Stimulated activated CD8-positive, alpha-beta memory T cell treated with anti-CD3 and anti-CD28 coated beads, Interleukin-2, amount 100 ng/mL, for 1 hour (primary cell): Measurements from ENCODE around the gene TGM2.

Experiments used
- DNase-seq, 2 donors: peaks; one replicate each; pipeline ENCODE4 v3.0.0-alpha.2; 2020; ENCODE audit warnings: low read depth in 2 of 2

The TGM2 gene

GRCh38 chr20:38165089-38165965 is at the start of gene TGM2:
TSS of gene TGM2 (minus strand) at chr20:38165270. CDS start at chr20:38165198, 72 bp downstream.
- no peak for DNase-seq

GRCh38 chr20:38214256-38215193 is 49.5 kb upstream of the TGM2 start:
- DNase-seq: no peak

- DNase-seq: no peak
These were observed 48.5 kb upstream of the TGM2 start for GRCh38 chr20:38213607-38213940.

DNA sequence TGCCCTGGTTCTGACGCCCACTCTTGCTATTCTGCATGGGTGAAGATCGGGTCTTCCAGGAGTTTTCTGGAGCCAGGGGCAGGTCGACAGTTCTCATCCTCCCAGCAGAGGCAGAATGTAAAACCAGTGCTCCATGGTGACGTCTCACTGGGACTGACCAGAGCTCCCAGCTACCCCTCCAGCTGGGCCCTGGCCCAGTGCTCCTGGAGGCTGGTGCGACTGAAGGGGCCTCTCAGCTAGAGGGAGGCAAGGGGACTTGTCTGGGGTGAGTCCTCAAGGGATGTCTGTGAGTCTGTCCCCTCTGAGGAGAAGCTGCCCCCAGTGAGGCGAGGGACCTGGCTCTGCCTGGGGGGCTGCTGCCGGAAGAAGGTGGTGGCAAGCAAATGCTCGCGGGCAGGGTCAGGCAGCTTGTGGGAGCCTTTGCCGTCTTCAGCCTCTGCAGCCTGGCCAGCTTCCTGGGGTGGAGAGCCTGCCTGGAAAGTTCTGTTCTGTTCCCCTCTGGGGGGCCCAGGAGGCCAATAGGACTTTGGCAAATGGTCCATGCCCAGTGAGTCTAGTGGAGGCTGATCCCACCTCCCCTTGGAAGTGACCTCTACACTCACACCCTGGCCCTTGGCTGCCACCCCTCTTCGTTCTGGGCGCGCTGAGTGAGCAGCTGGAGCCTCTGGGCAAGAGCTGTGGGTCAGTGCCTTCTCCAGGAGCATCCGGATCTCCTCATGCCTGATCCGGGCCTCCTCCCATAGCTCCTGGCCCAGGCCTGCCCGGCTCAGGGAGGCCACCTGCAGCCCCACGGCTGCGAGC is 47.9 kb upstream of the TGM2 start:
- no peak for DNase-seq

- no peak for DNase-seq
These were observed 46.4 kb upstream of the TGM2 start for GRCh38 chr20:38211200-38212097.

GRCh38 chr20:38210741-38211140 is 45.7 kb upstream of the TGM2 start:
- DNase-seq: no peak

DNA sequence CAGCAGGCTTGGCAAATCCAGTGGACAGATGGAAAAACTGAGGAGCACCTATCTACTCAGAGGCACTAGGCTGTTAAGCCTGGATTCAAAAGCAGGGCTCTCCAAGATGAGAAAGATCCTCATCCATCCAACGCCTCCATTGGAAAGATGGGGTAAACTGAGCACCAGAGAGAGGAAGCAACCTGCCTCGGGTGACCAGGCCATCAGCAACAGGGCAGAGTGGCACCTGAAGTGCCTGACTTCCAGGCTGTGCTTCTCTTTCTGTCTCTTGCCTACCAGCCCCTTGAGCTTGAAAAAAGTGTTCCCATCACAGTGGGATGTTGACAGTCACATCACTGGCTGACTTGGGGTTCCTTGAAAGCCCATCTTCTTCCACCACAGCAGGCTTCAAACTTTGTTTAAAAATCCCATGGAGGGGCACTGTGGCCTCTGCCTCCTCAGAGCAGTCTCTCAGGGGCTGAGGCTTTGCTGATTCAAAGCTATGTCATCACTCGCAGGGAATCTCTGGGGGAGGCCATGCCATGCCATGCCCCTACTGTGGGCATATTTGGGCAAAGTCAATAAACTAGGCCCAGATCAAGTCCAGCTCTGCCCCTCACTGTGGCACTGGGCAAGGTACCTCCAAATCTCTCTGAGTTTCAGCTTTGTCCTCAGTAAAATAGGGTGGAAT is 44.8 kb upstream of the TGM2 start:
- no peak for DNase-seq

DNA sequence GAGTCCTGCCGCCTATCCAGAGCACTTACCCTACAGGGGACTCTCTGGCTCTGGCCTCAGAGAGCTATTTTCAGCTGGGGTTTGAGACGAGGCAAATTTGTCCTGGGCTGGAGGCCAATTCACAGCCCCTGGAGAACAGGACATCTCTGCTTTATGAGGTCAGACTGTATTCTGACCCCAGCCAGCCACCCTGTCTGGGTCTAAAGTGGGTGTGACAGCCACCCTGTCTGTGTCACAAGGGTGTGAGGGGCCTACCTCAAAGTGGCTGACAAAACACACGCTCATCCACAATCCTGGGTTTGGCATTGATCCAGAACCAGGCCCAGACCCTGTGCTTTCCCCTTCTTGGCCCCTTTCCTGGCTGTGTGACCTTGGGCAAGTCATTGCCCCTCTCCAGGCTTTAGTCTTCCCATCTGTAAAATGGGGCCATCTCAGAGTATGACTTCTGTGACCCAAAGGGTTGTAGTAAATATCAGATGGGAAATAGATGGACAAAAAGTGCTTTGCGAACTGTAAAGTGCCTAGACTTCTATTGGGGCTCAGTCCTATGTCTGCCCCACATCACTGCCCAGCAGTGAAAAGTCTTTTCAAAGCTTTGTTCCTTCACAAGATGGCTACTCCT is 44.1 kb upstream of the TGM2 start:
- no peak for DNase-seq

GRCh38 chr20:38208523-38208922 is 43.5 kb upstream of the TGM2 start:
- no peak for DNase-seq

- DNase-seq: no peak
These were observed 43.0 kb upstream of the TGM2 start for GRCh38 chr20:38208088-38208487.

GRCh38 chr20:38207621-38208020 is 42.6 kb upstream of the TGM2 start:
- no peak for DNase-seq

DNA sequence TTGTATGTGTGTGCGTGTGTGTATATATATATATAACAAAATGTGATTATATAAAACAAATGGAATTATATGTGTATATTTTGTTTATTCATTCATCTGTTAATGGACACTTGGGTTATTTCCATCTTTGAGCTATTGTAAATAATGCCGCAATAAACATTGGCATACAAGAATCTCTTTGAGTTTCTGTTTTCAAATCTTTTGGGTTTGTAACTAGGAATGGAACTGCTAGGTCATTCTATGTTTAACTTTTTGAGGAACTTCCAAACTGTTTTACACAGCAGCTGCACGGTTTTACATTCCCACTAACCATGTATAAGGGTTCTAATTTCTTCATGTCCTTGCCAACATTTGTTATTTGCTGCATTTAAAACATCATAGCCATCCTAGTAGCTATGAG is 39.9 kb upstream of the TGM2 start:
- DNase-seq: no peak

DNA sequence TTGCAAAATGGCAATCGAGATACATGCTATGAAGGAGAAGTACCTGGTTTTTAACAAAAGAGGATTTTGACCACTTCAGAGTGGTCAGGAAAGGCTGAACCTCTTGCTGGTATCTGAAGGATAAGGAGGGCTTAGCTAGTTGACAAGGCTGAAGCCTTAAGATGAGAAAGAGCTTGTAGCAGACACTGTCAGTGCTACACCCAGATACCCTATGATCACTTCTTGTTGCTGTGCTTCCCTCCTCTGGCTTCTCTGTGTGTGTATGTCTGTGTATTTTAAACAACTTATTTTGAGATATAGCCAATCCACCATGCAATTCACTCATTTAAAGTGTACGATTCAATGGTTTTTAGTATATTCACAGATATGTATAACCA is 38.9 kb upstream of the TGM2 start:
- DNase-seq: no peak

DNA sequence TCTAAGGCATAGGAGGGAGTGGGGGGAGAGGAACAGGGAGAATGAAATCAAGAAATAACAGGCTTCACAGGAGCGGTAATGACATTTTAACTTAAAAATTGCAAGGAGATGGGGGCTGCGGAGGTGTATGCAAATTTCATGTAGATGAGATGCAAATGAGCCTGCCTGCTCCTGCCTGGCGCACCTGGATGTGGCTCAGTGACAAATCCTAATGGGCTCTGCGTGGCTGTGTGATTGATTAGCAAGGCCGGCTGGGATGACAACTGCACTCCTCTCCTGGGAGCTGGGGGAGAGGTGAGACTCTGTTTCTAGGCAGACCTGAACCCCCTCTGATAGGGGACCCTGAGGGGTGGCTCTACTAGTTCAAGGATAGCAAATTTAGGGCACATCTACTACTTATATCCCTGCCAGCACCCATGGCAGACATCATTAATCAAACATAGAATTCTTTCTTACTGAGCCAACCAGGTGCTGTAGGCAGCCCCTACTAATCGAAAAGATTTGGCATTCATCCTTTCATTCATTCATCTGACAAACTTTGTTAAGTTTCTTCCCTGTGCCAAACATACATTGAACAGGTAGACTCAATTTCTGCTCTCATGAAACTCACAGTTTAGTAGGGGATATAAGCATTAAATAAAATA is 38.4 kb upstream of the TGM2 start:
- DNase-seq: no peak

GRCh38 chr20:38202982-38203293 is 37.9 kb upstream of the TGM2 start:
- no peak for DNase-seq

GRCh38 chr20:38202153-38202981 is 37.3 kb upstream of the TGM2 start:
- DNase-seq: no peak

DNA sequence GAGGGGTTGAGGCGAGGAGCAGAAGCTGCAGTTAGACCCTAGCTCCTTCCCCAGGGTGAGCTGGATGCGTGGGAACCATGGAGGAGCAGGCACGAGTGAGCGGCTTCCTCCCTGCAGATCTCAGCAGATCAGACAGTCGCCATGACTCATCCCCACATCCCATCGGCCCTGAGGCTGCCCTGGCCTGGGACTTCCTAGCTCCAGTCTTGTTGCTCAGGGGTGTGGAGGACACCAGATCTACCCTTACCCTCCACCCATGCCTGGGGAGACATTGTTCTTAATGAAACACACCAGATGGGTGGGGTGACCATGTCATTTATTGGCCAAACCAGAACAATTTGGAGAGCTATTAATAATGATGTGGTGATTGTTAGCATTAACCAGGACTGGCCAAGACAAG is 36.3 kb upstream of the TGM2 start:
- no peak for DNase-seq

- DNase-seq: no peak
These were observed 35.6 kb upstream of the TGM2 start for GRCh38 chr20:38200646-38201045.
